NCI-H510A treated with DMSO at 0.1 percent for 48 hours (cell line): ENCODE results near the gene NLGN1.
"Not testable (repeated sequence)": the region's sequence is repeated elsewhere in the genome, so short reads cannot be mapped to it uniquely, and the experiment has no call there.

ENCODE experiments used
- DNase-seq: peaks from one replicate; lab custom pipeline; 2025; lab: John Stamatoyannopoulos, UW

Gene NLGN1

DNA sequence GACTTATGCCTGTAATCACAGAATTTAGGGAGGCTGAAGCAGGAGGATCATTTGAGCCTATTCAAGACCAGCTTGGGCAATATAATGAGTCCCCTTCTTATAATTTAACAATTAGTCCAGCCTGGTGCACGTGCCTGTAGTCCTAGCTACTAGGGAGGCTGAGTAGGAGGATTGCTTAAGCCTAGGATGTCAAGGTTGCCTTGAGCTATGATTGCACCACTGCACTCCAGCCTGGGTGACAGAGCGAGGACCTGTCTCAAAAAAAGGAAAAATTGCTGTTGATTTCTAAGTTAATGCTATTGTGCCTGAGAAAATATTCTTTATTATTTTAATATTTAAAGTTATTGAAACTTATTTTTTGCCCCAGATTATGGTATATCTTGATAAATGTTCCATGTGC is 159.0 kb downstream of the NLGN1 start:
- DNase-seq, result no peak

DNA sequence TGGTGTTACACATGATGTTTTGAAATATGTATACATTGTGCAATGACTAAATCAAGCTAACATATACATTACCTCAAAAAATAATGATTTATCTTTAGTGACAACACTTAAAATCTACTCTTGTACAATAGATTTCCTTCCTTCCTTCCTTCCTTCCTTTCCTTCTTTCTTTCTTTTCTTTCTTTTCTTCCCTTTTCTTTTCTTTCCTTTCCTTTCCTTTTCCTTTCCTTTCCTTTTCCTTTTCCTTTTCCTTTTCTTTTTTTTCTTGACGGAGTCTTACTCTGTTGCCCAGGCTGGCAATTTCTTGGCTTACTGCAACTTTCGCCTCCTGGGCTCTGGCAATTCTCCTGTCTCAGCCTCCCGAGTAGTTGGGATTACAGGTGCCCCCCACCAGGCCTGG is 170.5 kb downstream of the NLGN1 start:
- no peak for DNase-seq

DNA sequence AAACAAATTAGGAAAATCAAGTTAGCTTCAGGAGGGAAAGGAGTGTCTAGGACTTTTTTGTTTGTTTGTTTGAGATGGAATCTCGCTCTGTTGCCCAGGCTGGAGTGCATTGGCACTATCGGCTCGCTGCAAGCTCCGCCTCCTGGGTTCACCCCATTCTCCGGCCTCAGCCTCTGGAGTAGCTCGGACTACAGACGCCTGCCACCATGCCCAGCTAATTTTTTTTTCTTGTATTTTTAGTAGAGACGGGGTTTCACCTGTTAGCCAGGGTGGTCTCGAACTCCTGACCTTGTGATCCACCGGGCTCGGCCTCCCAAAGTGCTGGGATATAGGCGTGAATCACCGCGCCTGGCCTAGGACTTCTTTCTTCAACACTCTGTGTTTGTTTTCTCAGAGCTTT is 171.1 kb downstream of the NLGN1 start:
- no peak for DNase-seq

DNA sequence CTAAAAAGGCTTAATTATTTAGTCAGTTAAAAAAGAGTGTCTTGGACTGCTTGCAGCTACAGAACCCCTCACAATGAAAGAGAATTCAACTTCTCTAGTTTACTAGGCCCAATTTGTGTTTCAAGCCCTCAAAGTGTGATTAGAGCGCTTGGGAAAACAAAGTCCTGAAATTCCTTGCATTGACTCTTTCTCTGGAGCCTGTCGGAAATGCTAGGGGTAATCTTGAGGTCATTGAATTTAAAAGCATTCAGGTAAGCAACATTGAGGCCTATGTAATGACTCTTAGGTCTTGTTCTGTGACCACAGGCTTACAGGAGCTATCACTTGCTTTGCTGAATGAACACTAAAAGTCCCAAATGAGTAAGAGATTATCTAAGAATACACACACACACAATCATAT is 186.0 kb downstream of the NLGN1 start:
- no peak for DNase-seq

DNA sequence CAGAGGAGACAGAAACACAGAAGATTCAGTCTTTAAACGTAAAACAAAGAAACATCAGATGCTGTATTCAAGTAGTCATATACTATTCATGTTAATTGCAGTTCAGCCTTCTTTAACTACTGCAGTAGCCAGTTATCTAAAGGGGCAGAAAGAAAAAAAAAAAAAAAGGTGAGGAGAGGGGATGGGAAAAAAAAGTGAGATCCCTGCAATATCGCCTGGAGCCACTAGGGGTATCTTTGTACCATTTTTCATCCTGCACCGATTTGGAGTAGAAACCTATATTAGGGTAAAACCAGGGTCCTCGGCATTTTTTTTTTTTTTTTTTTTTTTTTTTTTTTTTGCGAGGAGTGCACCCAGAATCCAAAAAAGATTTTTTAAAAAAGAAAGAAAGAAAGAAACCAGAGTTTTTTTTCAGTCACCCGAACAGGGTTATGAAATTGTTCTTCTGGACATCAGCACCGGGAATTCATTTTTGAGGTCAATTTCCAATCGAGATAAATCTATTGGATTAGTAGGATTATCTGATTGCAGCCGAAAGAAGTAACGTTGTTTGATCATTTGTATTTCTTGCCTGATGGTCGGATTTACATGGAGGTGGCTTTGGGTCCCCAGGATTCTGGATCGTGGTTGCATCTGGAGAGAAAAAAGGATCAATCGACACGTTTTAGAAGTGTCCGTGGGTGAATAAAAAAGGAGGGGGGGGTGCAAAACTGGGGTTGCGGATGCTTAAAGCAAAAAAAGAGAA is 186.7 kb downstream of the NLGN1 start:
- DNase-seq, result peak; percentile 59

DNA sequence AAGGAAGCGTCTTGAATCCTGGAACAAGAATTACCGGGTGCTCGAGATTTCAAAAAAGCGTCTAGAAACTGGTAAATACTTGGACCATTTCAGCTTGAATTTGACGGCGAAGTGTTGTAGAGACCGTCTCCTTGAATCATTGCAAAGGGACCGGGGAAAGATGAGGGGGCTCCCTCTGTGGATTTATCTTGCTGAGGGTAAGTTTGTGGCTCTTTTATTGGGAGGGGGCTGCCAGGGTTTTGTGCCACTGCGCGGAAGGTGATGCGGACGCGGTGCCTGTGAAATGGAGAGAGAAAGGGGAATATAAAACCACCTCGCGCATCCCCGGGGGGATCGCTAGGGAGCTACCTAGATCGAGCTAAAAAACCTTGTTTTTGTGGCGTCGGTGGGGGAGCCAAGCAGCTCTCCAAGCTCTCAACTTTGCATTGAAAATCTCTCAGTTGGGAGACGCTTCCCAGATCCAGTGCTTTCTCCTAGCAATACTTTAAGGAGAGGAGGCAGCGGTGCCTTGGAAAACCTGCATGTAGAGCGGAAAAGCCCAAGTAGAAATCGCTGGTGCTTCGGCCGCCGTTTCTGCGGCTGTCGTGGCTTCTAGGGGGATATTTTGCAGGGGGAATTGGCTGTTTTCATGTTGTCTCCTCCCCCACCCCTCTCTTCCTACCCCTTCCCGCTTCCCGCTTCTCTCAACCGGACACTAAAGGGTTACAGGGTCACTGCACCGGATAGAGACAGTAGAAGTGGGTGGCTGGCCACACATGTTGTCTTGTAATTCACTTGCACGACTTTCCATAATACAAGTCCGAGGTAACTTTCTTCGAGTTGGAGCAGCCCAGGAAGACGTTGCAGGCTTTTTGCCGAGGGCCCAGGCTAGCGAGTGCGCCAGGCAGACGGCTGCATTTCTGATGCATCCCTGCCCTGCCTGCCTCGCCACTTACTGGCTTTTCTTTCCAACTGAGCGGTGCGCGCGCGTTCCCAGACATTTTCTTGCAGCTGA is 187.6 kb downstream of the NLGN1 start:
- DNase-seq, result peak; percentile 67

DNA sequence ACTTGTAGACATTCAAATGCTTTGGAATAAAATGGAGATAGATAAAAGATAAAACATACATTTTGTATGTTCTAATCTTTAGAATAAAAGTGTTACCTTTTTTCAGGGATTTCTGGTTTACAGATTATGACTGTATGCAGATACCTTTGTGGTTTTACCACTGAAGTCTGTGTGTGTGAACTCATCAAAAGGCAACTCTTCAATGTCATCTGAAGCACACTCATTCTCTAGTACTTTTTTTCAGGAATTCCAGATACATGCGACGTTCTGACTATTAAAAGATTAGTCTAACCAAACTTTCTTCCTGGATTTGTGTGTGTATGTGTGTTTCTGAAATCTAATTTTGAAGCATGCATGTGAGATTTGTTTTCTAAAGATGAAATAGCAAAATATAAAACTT is 188.6 kb downstream of the NLGN1 start:
- peak; percentile 10 for DNase-seq

DNA sequence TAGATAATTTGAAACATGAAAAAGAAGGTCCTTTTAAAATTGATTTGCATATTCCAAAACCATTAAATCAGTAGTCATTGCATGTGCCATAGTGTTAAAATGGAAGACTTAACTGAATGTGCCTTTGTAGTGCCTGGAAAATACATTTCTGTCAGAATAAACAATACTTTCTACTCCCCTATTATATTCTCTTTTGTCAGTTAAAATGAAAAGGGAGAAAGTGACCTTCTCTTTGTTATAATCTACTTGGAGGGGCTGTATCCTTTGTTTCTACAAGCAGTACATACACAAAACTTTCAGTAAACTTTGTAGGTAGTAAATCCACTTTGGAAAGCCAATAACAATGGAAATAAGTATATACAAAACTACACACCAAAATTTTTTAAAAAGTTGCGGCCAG is 189.5 kb downstream of the NLGN1 start:
- no peak for DNase-seq

DNA sequence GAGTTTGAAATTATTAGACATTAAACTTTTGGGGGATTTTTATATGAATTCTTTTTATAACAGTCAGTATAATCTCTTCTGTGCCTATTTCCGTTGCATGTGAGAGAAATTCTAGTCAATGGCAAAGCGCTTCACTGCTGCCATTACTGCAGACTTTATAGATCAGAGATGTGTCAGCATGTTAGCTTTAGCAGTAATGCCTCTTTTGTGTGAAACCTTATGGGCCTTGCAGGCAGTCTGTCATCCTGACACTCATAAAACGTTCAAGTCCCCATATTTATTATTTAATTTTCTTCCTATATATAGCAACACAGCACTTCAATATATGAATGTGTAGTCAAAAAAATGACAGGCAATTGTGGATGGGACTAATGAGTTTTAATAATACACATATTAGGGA is 191.0 kb downstream of the NLGN1 start:
- DNase-seq, result no peak

DNA sequence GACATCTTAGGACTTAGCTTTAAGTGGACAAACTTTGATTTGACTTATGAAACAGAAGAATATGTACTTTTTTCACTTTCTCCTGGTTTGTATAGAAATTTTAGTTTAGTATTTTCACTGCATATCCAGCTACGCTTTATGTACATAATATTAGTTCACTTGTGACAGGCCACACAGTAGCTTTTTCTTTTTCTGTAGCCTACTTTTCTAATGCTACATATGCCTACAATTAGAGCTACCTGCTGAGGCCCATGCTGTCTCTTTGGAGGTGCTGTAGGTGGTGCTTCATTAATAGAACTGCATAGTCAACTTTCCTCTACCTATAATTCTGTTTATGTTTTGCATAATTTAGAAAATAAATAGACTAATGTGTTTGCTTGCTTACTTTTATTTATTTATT is 191.6 kb downstream of the NLGN1 start:
- DNase-seq, result no peak

DNA sequence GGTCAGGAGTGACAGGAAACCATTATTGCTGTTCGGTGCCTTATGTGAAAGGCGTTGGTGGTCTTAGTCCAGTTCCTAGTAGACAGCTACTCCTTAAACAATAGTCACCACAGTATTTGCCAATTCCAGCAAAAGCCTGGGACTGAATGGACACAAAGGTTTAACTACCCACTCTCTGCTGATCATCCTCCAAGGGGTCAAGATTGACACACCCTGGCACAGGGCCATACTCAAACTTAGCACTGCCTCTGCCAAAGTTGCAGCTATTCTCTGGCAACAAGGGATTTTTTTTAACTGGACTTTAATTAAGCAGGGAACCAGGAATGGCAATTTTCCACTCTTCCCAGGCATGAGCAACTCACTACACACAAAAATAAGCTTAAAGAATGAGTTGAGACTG is 193.9 kb downstream of the NLGN1 start:
- DNase-seq, result no peak

DNA sequence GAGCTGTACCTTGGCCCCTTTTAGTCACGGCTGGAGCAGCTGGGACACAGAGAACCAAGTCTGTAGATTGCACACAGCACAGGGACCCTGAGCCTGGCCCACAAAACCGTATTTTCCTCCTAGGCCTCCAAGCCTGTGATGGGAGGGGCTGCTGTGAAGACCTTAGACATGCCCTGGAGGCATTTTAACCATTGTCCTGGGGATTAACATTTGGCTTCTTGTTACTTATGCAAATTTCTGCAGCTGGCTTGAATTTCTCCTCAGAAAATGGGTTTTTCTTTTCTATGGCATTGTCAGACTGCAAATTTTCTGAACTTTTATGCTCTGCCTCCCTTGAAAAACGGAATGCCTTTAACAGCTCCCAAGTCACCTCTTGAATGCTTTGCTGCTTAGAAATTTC is 197.3 kb downstream of the NLGN1 start:
- DNase-seq, result not testable (repeated sequence)

DNA sequence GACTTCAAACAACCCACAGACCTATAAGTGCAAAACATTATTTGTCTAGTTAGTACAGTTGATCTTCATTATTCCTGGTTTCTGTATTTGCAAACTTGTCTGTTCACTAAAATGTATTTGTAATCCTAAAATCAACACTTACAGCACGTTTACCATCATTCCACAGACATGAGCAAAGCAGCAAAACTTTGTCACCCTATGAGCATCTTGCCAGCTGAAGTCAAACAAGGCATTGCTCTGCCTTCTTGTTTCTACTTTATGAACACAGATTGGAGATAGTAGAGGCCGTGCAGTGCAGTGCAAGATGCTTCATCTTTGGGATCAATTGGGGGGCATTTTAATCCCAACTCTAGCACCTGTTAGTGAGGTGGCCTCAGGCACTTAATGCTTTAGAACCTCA is 202.1 kb downstream of the NLGN1 start:
- DNase-seq, result no peak

DNA sequence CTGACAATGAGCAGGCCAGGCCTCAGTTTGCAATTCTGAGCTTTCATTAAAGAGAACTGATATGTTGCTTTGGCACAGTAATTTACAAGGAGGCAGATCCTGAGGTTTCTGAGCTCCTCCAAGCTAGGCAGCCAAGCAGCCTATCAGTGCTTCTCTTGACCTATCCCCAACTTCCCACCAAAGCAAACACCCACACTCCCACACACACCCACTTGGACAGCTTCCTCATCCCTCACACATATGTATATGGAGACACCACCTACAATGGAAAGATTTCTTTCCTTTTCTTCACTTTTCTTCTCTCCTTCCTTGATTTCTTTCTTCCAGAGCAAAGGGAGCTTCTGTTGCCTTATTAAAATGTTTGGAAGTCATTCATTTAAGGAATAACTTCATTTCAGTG is 217.0 kb downstream of the NLGN1 start:
- no peak for DNase-seq

DNA sequence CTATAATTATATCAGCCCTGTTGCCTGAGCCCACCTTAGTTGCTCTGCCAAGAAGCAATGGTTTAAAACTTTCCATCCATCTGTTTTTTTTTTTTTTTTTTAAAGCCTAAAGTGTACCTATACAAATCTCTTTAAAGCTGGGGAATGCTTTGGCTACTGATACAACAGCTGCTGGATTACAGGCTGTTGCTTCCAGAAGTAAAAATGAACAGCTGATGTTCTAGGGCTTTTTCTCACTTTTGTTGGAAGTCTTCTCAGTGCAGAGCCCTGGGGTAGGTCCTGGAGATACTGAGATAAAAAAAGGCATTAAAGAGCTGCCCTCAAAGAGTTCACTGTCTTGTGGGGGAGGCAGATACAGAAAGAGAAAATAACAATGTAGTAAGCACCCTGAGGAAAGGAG is 218.1 kb downstream of the NLGN1 start:
- no peak for DNase-seq

DNA sequence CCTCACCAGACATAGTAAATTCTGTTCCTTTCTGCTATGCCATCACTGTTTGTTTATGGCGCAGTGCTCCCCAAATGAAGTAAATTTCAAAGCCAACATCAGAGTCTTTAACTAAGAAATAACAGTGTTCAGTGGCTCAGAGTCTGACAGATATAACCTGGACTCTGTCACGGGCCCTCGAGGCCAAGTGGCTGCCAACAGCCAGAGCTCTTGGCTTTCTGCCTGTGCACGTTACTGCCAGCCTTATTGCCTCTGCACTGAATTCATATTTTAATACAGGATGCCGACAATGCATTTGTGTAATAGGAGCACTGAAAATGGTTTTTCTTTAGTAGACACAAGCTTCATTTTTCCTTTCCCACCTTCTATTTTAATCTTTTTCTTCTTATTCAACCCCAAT is 219.9 kb downstream of the NLGN1 start:
- no peak for DNase-seq

DNA sequence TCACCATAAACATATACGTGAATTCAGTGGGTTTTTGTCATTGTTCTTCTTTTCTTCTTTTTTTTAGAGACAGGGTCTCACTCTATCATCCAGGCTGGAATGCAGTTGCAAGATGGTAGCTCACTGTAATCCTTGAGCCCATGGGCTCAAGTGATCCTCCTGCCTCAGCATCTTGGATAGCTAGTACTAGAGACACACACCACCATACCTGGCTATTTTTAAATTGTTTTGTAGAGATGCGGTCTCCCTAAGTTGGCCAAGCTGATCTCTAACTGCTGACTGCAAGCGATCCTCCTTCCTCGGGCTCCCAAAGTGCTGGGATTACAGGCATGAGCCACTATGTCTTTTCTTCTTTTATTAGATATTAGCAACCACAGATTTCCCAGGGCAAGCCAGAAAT is 220.6 kb downstream of the NLGN1 start:
- no peak for DNase-seq

DNA sequence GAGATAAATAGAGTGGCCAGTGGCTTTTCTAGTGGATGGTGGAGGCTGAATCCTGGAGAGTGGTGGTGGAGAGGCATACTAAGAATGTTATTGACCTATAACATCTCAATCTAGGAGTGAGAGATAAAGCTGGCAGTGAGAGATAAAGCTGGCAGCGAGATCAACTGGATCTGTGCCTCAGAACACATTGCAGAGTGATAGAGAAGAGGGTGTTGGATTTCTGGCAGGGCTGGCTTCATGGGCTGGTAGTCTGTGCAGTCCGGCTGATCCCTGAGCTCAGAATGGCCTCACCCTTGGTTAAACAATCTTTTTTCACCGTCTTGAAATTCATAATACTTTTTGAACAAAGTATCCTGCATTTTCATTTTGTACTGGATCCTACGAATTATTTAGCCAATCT is 221.2 kb downstream of the NLGN1 start:
- DNase-seq, result no peak

DNA sequence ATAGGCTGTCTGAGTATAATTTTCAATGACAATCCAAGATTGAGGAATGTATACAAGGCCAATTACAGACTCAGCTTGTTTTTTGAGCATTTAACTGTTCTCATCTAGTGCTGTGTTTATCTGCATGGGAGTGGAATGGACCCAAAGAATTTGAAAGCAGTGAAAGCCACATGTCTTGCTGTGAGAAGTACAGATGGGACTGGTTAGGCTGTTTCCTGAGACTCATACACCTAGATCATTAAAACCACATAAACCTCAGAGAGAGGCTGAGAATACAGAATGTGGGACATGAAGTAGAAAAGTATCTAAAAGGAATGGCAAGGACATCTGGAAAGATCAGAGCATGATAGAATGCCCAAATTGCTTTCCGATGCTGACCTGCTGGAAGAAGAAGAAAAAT is 224.6 kb downstream of the NLGN1 start:
- no peak for DNase-seq

DNA sequence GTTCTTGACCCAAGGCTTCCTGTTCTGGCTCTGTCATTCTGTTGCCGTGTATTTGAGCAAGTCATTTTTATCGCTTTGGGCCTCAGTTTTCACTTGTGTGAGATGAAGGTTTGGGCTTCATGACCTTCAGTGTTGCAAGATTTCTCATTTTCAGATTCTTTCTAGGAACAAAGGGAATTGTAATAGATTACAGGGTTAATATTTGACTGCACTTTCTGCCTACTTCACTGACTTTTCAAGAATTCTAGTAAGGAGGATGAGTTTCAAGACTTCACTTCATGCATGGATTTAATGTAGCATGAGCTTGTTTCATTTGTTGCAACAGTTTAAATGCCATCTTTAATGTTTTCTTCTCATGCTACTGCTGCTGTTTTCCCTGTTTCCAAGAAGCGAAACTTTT is 226.5 kb downstream of the NLGN1 start:
- DNase-seq, result no peak

DNA sequence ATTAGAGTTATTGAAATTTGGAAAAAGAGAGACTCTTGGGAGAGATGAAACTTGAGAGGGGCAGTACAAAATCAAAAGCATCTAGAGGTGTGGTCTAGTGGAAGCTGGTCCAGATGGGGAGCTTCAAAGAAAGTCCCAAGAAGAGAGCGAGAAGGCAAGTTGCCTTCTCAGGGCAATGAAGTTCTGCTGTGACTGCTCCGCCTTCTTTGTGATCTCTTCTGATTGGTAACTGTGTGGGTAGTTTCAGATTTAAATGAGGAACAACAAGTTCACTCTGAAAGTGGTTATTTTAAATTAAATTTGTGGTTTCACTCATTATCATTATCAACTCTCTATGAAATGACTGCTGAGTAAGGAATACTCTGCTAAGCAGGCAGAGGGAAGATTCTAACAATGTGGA is 233.3 kb downstream of the NLGN1 start:
- no peak for DNase-seq

DNA sequence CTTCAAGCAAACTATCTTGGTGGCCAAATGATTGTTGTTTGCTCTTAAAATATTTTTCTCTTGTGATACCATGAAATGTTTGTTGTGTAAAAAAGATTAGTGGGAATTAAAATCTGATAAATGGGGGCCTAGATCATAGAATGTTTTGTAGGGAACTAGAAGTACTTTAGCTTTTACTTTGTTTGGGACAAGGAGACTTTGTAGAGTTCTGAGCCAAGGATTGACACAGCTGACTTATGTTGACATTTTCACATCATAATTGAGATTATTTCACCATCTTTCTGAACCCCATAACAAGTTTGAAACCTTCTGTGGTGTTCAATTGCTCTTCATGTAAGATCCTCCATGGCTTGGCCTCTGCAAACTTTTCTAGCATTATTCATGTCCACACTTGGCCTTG is 235.4 kb downstream of the NLGN1 start:
- no peak for DNase-seq

DNA sequence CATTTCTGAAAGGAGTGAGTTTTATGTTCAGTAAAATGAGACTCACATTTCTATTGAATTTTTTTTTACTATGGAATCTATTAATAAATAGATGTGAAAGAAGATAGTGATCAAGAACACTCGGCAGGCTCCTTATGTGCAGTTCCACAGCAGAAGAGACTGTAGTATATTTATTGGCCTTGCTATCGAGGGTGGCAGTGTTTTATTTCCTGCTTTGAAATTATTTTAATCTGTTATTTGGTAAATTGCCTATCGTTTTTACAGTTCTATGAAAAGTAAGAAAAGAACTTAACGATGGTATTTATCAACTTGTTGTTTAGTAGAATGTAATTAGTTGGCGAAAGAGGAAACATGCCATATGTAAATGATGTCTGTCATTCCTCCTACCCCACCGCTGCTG is 238.3 kb downstream of the NLGN1 start:
- no peak for DNase-seq
